HG03457 (cell line): Measurements from ENCODE around the gene WDR59.
"Not testable (repeated sequence)": the region's sequence is repeated elsewhere in the genome, so short reads cannot be mapped to it uniquely, and the experiment has no call there.

Source experiments
- ATAC-seq: cut with Tn5 transposase; IDR thresholded peaks from one replicate; pipeline ENCODE4 v1.9.1; 2021; ENCODE audit warnings: moderate number of reproducible peaks; ENCODE audit not compliant: unreplicated experiment

Gene WDR59

DNA sequence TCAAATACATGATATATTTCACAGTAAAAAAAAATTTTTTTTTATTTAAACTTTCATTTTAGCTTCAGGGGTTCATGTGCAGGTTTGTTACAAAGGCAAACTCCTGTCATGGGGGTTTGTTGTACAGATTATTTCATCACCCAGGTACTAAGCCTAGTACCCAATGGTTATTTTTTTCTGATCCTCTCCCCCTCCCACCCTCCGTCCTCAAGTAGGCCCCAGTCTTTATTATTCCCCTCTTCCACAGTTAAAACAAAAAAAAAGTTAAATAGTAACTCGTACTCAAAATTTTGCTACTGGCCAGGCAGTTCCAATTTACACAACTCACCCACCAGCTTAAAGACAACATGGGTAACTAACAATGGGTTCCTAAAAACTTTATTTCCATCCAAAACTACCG lies 63.9 kb downstream of the WDR59 start:
- no peak for ATAC-seq

DNA sequence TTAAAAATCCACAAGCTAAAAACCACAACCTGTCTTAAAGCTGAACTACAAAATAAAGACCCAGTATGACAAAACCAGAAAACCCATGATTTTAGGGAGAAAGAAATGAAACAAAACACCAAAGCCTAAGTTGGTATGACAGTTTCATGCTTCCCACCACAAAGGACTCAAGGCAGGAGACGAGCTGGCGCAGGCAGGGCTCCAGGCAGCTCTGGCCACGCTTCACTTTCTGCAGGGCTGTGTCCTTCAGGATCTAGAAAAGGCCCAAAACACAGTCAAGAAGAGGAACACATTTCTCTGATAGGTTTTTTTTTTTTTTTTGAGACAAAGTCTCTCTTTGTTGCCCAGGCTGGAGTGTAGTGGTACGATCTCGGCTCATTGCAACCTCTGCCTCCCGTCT lies 75.3 kb downstream of the WDR59 start:
- no peak for ATAC-seq

GRCh38 chr16:74908759-74909158 lies 76.2 kb downstream of the WDR59 start:
- ATAC-seq = not testable (repeated sequence)

DNA sequence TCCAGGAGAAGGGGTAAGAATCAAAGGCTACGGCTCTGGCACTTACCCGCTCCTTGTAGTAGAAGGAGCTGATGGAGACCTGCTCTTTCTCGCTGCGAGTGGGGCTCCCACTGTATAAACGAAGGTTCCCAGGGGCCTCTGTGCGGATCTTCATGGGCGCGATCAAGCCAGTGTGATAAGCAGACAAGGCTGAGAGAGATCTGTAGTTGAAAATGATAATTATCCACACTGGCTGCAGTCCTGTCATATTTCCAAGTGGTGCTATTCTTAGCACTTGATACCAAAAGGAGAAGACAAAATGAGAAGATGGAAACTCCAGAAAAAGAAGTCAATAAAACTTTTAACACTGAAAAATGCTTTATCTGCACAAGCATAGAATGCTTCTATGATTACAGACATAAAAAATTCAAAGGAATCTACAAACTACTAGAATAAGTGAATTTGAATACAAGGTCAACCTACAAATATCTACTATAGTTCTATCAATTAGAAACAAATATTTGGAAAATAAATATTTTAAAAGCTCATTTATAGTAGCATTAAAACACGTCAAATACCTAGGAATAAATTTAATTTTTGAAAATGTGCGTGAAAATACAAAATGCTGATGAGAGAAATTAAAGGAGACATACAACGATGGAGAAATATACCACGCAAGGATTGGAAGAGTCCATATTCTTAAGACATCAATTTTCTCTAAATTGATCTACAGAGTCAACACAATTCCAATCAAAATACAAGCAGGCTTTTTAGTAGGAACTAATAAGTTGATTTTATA lies 80.8 kb downstream of the WDR59 start:
- ATAC-seq = no peak

GRCh38 chr16:74903120-74903519 lies 81.8 kb downstream of the WDR59 start:
- ATAC-seq = no peak

DNA sequence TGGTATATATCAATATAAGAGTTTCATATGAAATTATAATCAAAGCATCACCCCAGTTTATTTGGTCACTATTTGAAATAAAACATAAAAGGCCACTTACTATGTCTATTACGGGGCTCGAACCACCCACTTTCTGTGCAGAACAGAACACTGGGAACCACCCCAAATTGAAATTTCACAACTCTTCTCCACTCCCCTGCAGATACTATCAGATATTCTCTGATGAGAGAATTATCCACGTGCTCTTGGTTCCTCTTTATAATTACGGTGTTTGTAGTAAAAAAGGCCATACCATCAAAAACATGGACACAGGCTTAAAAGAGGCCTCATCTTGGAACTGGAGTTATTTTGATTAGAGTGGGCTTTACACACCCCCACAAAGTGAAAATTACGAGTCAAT lies 82.8 kb downstream of the WDR59 start:
- no peak for ATAC-seq

- ATAC-seq = no peak
These were observed 83.3 kb downstream of the WDR59 start for GRCh38 chr16:74901606-74902005.

DNA sequence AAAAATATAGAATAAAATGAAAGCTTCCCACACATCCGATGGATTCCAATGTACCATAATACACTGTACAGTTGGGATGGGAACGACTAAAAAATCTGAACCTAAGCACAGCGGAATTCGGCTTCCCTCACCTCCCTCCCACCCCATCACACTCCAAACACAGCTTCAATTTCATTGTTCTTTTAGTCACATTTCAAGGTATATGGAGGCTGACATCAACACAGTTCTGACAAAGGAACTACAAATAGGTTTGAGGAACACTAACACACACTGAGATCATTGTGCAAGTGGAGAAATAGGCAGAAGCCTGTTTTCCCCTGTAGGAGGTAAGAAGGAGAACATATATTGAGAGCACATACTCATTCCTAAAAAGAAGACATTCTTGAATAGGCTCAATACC lies 85.1 kb downstream of the WDR59 start:
- no peak for ATAC-seq

DNA sequence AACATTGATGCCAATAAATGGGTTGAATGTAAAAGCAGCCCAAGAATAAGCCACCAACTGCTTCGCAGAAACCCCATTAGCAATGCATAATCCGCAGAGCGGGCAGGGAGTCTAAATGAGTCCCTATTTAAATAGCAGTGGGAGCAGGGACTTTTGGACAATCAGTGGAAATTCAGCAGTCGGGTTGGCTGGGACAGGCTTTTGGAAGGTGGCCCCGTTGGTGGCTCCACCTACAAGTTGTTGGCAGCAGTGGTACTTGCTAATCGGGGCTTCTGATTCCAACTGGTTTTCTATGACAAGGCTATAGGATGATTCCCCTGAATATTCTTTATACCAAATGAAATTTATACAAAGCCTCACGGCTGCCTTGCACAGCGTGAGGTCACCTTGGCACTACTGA lies 86.3 kb downstream of the WDR59 start:
- ATAC-seq = no peak

- ATAC-seq = no peak
These were observed 88.2 kb downstream of the WDR59 start for GRCh38 chr16:74896389-74897370.

GRCh38 chr16:74893541-74893940 lies 91.4 kb downstream of the WDR59 start:
- no peak for ATAC-seq

DNA sequence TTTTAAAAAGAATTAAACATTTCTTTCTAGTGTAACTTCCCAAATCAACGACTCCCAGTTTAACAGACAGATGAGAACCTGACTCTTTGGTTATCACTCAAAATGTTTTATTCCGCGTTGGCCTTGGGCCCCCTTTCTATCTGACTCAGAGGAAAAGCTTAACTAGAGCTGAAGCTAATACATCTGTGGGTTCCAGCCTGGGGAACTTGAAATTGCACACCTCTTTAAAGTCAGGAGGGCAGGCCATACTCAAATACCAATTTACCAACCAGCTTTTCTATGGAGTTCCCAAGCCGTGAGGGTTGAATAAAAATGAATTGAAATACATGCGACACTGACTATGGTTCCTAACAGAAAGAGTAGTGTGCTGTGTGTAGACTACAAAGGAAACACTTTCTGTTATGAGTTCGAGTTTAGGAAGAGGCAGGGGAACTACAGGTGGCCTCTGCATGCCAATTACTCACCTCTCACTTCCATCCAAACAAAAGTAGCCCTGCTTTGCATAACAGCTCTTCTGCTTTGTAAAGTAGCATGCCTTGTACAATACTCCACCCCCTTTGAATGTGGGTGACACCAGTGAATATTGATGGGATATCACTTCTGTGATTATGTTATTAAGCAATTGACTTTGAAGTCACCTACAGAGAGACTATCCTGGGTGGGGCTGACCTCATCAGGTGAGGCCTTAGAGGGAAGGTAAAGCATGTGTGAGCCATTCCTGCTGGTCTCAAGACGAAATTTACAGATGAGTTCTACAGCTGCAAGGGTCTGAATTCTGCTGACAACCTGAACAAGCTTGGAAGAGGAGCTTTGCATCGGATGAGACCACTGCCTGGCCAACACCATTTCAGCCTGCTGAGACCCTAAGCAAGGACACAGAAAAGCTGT lies 92.1 kb downstream of the WDR59 start:
- no peak for ATAC-seq

DNA sequence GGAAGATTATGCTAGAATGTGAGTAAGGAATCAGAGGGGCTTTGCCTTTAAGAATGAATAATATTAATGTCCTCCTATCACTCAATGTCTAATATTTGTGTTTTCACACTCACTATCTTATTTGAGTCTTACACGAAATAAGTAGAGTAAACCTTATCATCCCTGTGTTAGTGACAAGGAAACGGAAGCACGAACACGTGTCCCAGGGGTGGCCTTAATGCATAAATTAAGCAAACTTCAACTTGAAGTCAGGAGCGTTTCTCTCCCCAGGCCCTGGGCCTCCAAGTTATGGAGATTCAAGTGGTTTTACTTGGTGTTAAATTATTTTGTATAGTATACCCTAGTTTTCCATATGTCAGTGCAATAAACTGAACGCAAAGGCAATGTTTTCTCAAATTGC lies 96.0 kb downstream of the WDR59 start:
- ATAC-seq = no peak

DNA sequence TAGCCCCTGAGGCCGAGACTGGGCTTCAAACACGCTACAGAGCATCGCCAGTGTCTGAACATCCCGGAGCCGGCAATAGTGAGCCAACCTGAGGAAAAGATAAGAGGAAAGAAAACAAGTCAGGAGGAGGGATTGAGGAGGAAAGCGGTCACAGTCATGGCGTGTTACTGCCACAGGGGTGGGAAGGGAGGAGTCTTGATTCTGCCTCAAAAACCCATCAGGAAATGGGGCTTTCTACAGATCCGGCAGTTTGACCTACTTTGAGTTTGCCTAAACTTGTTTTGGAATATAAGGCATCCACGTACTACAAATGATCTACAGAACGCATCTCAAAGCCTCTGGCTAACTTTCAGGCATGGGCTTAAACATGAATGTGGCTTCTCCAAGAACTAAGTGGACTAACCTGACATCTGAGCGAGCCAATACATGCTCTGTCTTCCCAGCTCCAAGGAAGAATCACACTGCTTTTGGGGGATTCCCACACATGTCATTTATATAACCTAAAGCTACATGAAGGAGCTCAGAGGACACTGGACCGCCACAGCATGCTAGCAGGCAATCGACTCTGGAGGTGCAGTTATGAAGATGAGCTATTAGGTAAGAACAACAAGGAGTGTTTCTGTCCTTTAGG lies 96.6 kb downstream of the WDR59 start:
- no peak for ATAC-seq

DNA sequence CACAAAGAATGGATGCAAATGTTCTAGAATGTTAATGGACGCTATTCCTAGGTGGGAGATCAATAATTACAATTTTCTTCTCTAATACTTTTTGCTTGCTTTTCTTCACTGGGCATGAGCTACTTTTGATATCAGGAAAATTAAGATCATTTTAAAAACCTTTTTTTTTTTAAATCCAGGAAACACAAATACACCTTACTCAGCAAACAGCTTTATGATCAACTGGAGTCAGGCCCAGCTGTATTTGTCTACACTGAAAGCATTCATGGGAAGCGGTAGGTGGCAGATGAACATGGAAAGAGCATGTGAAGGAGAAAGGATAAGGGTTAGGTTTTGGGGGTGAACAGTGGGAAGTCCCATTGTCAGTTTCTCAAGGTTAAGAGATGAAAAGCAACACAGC lies 97.8 kb downstream of the WDR59 start:
- ATAC-seq = no peak

GRCh38 chr16:74877706-74878105 lies 107.2 kb downstream of the WDR59 start:
- ATAC-seq = no peak

GRCh38 chr16:74874912-74875546 lies 109.9 kb downstream of the WDR59 start:
- ATAC-seq = no peak

- no peak for ATAC-seq
These were observed 110.8 kb downstream of the WDR59 start for GRCh38 chr16:74874123-74874522.

GRCh38 chr16:74872302-74872701 lies 112.6 kb downstream of the WDR59 start:
- ATAC-seq = no peak

- no peak for ATAC-seq
These were observed 113.3 kb downstream of the WDR59 start for GRCh38 chr16:74871608-74872007.
